HepG2 (cell line): Measurements from ENCODE around the gene IAPP.

Experiments
- CENPT ChIP-seq: sonication (generic); formaldehyde crosslinking; IDR thresholded peaks from 2 replicates; pipeline ENCODE4 v1.8.0; 2022; ENCODE audit warnings: low read depth, mild to moderate bottlenecking, moderate library complexity, missing genetic modification reagents
- FOSL2 ChIP-seq: sonication (generic); formaldehyde crosslinking; IDR thresholded peaks from 2 replicates; pipeline ENCODE4 v1.4.0; 2020; ENCODE audit warnings: missing genetic modification reagents
- NR2C2 ChIP-seq: sonication (generic); formaldehyde crosslinking; IDR thresholded peaks from 2 replicates; pipeline ENCODE4 v1.4.0; 2020; ENCODE audit warnings: missing genetic modification reagents, mild to moderate bottlenecking, moderate library complexity, borderline replicate concordance
- RAD51 ChIP-seq: fragments of 450-650 bp; IDR thresholded peaks from 2 replicates; pipeline ENCODE4 v1.6.1; 2016; ENCODE audit warnings: borderline replicate concordance
- SOX13 ChIP-seq, 3 experiments: fragments of 450-650 bp in 1 of 3; sonication (generic) in 1 of 3; formaldehyde crosslinking in 1 of 3; IDR thresholded peaks in 2 of 3; conservative IDR thresholded peaks in 1 of 3; 2 replicates each; pipeline versions ENCODE4 v1.5.0 to v1.6.1; 2016 to 2020; ENCODE audit warnings: antibody characterized with exemption in 1 of 3, mild to moderate bottlenecking in 1 of 3, missing compliant biosample characterization in 1 of 3, missing genetic modification reagents in 1 of 3, moderate library complexity in 1 of 3
- TAF15 ChIP-seq: fragments of 200-400 bp; formaldehyde crosslinking; IDR thresholded peaks from one replicate; pipeline ENCODE4 v1.6.1; 2018; ENCODE audit warnings: mild to moderate bottlenecking, low read depth, low read length; ENCODE audit not compliant: poor library complexity, severe bottlenecking
- ZBTB34 ChIP-seq: sonication (generic); formaldehyde crosslinking; IDR thresholded peaks from 2 replicates; pipeline ENCODE4 v1.8.0; 2022; ENCODE audit warnings: mild to moderate bottlenecking, missing genetic modification reagents
- ZHX1 ChIP-seq: sonication (generic); formaldehyde crosslinking; IDR thresholded peaks from 2 replicates; pipeline ENCODE4 v1.8.1; 2022; ENCODE audit warnings: low read depth, mild to moderate bottlenecking, missing genetic modification reagents
- ZNF672 ChIP-seq: sonication (generic); formaldehyde crosslinking; IDR thresholded peaks from 2 replicates; pipeline ENCODE4 v1.8.1; 2022; ENCODE audit warnings: missing genetic modification reagents

- TF ChIP-seq NR2C2 (CRISPR knock-in tag) (no peak), ZNF672 (CRISPR knock-in tag) (no peak), ZHX1 (CRISPR knock-in tag) (no peak), RAD51 (no peak), ZBTB34 (CRISPR knock-in tag) (no peak), SOX13 (IDR thresholded peaks at IDR 0.05) (no peak), SOX13 (CRISPR knock-in tag; conservative IDR thresholded peaks at IDR 0.05 in 1 of 2, IDR thresholded peaks at IDR 0.05 in 1 of 2) (no peak), CENPT (no peak), FOSL2 (CRISPR knock-in tag) (no peak), TAF15 (no peak)
Measured at GRCh38 chr12:21340403-21340802, 32.3 kb upstream of the IAPP start.
